Measurements from ENCODE around the gene PRRG4.

The PRRG4 gene

DNA sequence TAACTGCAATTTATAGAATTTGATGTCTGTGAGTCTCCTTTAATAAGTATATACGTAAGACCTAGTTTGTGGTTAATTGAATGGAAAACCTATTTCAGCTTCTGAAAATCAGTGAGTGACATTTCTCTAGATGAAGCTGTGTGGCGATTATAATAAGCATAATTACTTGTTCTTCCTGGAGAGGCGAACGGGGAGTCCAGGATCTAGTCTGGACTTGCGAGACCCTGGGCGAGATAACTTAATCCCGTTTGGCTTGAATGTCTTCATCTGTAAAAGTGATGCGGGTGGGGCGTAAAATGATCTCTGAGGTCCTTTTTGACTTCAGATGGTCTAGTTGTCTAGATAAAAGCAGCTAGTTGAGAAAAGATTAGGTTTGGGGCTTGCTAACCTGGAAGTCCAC is 1.1 kb downstream of the PRRG4 start:
- Mint-ChIP-seq H3K36me3 (ENCODE audit: low read depth) (no peaks in the 10 kb centered on the region), H3K4me1 (peaks cover 15% of the 10 kb centered on the region), H3K4me3 (peak overlapping the region; percentile 66 to 77 (median 66)), H3K27ac (peak overlapping the region in 2 of 3 experiments; percentile 53 to 79), H3K9me3 (no peaks in the 10 kb centered on the region), H3K27me3 (ENCODE audit: low read depth) (peaks cover 56% of the 10 kb centered on the region)
- TF ChIP-seq, protein P1, sequence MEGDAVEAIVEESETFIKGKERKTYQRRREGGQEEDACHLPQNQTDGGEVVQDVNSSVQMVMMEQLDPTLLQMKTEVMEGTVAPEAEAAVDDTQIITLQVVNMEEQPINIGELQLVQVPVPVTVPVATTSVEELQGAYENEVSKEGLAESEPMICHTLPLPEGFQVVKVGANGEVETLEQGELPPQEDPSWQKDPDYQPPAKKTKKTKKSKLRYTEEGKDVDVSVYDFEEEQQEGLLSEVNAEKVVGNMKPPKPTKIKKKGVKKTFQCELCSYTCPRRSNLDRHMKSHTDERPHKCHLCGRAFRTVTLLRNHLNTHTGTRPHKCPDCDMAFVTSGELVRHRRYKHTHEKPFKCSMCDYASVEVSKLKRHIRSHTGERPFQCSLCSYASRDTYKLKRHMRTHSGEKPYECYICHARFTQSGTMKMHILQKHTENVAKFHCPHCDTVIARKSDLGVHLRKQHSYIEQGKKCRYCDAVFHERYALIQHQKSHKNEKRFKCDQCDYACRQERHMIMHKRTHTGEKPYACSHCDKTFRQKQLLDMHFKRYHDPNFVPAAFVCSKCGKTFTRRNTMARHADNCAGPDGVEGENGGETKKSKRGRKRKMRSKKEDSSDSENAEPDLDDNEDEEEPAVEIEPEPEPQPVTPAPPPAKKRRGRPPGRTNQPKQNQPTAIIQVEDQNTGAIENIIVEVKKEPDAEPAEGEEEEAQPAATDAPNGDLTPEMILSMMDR (IDR thresholded peaks at IDR 0.05; ENCODE audit: unreplicated experiment in 3 of 3), result no peak

DNA sequence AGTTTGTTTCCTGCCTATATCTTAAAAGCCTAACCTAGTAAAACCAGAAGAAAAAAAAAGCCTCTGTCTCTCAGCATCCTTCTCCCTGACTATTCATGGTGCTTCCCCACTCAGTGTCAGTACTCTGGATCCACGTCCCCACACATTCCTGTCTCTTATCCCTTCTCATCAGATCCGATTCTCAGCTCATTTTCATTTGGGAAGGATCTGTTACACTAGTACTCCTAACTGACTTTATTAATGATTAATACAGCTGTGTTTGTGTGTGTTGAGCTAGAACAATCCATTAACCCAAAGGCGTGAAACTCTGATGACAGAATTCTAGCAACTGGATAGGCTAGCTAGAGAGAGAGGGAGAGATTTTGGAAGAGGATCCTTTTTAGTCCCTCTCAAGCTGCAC is 1.5 kb downstream of the PRRG4 start:
- TF ChIP-seq, protein P1 (IDR thresholded peaks at IDR 0.05; ENCODE audit: unreplicated experiment in 3 of 3), result no peak
- H3K27ac Mint-ChIP-seq, result peak overlapping the region in 2 of 3 experiments; percentile 53 to 79
- no peaks in the 10 kb centered on the region for H3K9me3 Mint-ChIP-seq
- H3K4me3 Mint-ChIP-seq, result peak overlapping the region; percentile 66 to 77 (median 66)
- H3K27me3 Mint-ChIP-seq (ENCODE audit: low read depth), result peaks cover 56% of the 10 kb centered on the region
- no peaks in the 10 kb centered on the region for H3K36me3 Mint-ChIP-seq (ENCODE audit: low read depth)
- peaks cover 15% of the 10 kb centered on the region for H3K4me1 Mint-ChIP-seq

DNA sequence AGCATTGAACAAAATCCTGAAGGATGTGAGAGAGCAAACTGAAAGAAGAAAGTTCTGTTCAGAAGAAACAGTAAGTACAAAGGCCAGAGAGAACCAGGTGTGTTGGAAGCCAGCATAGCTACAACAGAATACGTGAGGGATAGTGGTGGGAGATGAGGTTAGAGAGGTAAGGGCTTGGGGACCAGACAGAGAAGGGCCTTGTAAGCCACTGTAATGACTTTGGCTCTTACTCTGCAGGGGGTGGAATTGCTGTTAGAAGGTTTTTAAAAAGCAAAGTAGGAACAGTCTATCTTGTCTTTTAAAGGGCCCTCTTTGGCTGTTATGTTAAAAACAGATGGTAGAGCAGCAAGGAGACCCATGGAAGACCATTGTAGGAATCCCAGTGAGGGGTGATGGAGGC is 4.2 kb downstream of the PRRG4 start:
- Mint-ChIP-seq H3K9me3 (no peaks in the 10 kb centered on the region), H3K36me3 (ENCODE audit: low read depth) (no peaks in the 10 kb centered on the region), H3K4me1 (peaks cover 15% of the 10 kb centered on the region), H3K4me3 (no peak overlapping the region), H3K27me3 (ENCODE audit: low read depth) (peaks cover 41% of the 10 kb centered on the region), H3K27ac (no peak overlapping the region)
- TF ChIP-seq, protein P1 (IDR thresholded peaks at IDR 0.05; ENCODE audit: unreplicated experiment in 3 of 3), result no peak

DNA sequence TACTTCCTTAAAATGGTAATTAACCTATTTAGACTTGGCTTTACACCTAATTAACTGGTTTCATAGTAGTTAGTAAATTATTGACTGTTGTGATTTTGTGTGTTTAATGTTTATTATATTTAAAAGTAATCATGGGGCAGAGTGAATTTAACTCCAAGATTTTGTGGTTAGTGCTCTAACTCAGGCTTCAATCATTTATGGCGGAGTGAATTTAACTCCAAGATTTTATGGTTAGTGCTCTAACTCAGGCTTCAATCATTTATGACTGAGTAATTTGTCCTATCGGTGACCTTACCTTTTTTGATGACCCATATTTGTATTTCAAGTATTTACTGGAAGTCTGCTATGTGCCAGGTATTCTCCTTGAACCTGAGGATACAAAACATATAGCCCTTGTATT is 7.2 kb downstream of the PRRG4 start:
- peaks cover 14% of the 10 kb centered on the region for H3K27me3 Mint-ChIP-seq (ENCODE audit: low read depth)
- H3K36me3 Mint-ChIP-seq (ENCODE audit: low read depth), result no peaks in the 10 kb centered on the region
- H3K4me1 Mint-ChIP-seq, result no peaks in the 10 kb centered on the region
- no peak overlapping the region for H3K4me3 Mint-ChIP-seq
- TF ChIP-seq, protein P1 (IDR thresholded peaks at IDR 0.05; ENCODE audit: unreplicated experiment in 3 of 3), result no peak
- H3K27ac Mint-ChIP-seq, result no peak overlapping the region
- no peaks in the 10 kb centered on the region for H3K9me3 Mint-ChIP-seq

DNA sequence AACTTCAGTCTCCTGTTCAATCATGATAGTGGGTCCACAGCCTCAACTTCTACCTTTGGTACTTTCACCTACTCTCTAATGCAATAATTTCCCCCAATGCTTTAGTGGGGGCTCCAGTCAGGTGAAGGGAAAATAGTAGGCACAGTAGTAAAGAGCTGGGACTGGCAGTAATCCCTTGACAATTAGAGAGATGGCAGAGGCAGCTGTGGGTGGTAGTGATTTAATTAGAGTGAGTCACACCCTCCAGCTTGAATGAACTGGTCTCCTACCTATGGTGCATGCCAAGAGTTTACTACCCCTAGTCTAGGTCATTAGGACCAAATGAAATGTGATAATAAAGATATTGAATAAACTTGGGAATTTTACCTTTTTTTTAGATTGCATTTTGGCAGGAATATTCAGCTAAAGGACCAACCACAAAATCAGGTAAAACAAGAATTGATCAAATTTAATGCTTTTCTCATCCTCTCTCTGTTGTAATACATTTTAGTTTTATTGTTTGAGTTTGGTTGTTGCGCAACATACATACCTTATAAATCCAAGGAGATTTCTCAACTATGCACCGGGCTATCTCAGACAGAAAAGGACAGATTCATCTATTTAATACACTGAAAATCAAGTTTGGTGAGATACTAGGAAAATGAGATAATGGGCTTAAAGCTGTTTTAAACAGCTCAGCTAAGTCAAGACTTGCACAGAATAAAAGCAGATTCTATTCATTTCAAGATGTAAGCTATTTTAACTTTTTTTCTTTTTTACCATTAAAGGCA is 9.0 kb downstream of the PRRG4 start:
- Mint-ChIP-seq H3K36me3 (ENCODE audit: low read depth) (no peaks in the 10 kb centered on the region), H3K4me3 (no peak overlapping the region), H3K4me1 (no peaks in the 10 kb centered on the region), H3K9me3 (no peaks in the 10 kb centered on the region), H3K27ac (no peak overlapping the region), H3K27me3 (ENCODE audit: low read depth) (peaks cover 4% of the 10 kb centered on the region)
- TF ChIP-seq, protein P1 (IDR thresholded peaks at IDR 0.05; ENCODE audit: unreplicated experiment in 3 of 3), result no peak

DNA sequence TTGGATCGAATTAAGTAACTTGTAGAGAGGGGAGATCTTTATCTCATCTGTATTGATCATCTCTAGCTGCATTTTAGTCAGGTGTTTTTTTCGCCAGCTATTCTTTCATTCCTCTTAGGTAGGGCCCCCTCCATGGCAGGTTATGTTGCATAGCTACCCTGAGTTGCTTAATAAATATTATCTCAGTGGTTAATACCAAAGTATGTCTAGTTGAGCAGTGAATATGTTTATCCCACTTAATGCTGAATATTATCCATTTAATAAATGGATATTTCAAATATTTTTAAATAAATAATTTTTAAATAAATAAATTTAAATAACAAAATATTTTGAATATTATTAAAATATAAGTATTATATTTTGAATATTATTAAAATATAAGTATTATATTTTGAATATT is 9.6 kb downstream of the PRRG4 start:
- Mint-ChIP-seq H3K4me1 (no peaks in the 10 kb centered on the region), H3K9me3 (no peaks in the 10 kb centered on the region), H3K27me3 (ENCODE audit: low read depth) (peaks cover 4% of the 10 kb centered on the region), H3K27ac (no peak overlapping the region), H3K36me3 (ENCODE audit: low read depth) (no peaks in the 10 kb centered on the region), H3K4me3 (no peak overlapping the region)
- TF ChIP-seq, protein P1 (IDR thresholded peaks at IDR 0.05; ENCODE audit: unreplicated experiment in 3 of 3), result no peak
